Colon (tissue), 2 donors: ENCODE data around the gene RAB31.

Source experiments
- FAIRE-seq: peaks from 2 replicates; lab custom pipeline; 2012; peaks lifted over from hg19 to GRCh38; lab: Jason Lieb, UNC
- donor health status: control.
- donor health status: control.

RAB31 gene

DNA sequence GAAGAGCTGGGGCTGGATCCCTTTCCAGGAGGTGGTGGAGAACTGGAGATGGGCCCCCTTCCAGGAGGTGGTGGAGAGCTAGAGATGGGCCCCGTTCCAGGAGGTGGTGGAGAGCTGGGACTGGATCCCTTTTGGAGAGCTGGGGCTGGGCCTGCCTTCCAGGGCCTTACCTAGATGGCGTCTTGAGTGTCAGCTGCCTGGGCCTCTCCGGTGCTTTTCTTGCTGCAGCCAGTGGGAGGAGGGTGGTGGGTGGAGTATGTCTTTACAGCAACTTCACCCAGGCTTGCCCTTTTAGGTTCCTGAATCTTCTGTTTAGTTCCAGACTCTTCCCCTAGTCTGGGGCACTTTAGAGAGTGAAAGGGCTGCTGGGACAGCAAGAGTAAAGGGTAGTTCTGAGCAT is 158.5 kb downstream of the RAB31 start:
- FAIRE-seq = no peak

- no peak for FAIRE-seq
Observed at GRCh38 chr18:9867071-9867594, 159.0 kb downstream of the RAB31 start.

DNA sequence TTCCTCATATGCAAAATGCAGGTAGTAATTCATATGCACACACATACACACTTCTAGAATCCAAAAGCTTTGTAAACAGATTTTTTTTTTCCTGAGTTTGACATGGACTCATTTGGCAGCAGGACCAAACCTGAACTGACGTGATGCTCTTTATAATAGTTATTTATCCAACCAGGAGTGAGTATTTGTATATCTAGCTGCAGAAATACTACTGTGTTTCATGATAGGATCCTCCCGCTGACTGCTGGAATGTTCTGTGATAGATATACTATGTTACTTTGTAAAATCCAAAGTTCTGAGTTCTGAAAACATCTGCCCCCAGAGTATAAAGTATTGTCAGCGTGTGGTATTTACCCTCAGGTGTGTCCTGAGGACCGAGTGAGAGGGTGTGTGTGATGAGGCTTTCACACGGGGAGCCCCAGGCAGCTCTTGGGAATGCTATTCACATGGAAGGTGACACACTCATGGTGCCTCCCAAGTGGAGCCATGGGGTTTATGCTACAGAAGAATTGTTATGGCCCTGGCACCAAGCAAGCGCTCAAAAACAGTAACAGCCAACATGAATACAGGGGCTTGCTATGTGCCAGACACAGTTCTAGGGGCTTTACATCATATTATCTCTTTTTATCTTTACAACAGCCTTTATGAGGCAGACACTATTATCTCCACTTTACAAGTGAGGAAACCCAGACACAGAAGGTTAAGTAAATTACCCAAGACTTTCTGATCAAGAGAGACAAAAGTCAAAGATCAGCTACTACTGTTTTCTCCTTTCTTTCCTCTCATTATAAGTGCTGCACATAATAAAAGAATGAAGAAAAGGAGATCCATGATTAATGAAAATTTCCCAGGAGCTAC is 161.0 kb downstream of the RAB31 start:
- no peak for FAIRE-seq

GRCh38 chr18:9869715-9870430 is 161.8 kb downstream of the RAB31 start:
- FAIRE-seq = no peak

DNA sequence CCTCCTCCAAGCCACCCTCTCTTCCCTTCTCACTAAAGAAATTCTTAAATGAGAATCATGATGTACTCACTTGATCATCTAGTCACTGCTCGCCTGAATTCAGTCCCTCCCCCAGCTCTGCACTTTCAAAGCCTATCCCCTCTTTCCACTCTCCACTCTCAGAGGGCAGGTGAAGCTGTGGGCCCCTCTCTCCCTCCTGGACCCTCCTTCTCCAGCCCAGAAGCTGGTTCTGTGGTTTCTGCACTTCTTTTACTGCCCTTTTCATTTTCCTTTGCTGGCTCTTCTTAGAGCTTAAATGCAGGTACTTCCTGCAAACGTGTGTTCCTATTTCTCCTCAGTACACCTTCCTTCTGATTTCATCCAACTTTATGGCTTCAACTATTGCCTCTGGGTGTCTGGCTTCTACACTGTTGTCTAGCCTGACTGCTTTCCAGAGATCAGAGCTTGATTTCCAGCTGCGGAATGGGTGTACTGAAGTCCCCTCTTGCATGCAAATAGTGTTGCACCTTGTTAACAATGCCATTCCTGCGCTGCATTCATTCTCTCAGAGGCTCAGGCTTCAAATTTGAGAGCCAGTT is 162.4 kb downstream of the RAB31 start:
- FAIRE-seq = no peak

- no peak for FAIRE-seq
Observed at GRCh38 chr18:9871244-9871746, 163.2 kb downstream of the RAB31 start.

- no peak for FAIRE-seq
Observed at GRCh38 chr18:9872823-9873222, 164.7 kb downstream of the RAB31 start.

DNA sequence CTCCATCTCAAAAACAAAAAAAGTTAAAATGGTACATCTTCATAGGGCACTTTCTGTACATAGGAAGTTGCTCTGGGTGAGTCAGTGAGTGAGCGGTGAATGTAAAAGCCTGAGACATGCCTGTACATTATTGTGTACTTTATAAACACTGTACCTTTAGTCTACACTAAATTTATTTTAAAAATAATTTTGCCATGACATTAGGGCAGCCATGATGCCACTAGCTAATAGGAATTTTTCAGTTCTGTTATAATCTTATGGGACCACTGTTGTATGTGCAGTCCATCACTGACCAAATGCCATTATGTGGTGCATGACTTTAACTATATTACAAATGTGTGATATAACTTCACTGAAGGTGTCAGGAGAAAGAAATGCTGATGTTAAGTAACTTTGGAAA is 166.6 kb downstream of the RAB31 start:
- FAIRE-seq = no peak

DNA sequence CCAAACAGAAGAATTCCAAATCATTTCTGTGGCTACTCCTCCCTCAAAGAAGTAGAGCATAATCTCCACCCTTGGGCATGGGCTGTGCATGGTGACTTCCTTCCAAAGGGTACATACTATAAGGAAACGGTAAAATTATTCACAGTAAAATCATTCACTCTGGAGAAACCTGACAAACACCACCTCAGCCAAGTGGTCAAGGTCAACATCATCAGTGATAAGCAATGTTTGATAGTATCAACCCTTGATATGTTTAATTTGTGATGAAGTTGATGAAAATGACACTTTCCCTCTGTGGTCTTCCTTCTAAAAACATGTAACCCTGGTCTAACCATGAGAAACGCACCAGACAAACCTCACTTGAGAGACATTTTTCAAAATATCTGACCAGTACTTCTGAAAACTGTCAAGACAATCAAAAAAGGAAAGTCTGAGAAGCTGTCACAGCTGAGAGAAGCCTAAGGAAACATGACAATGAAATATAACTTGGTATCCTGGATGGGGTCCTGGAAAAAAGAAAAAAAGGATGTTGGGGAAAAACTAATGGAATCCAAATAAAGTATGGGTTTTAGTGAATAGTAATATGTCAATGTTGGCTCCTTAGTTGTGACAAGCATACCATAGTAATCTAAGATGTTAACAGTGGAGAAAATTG is 168.2 kb downstream of the RAB31 start:
- FAIRE-seq = no peak

GRCh38 chr18:9876867-9877654 is 169.0 kb downstream of the RAB31 start:
- no peak for FAIRE-seq

- FAIRE-seq = no peak
Observed at GRCh38 chr18:9877655-9878014, 169.5 kb downstream of the RAB31 start.

DNA sequence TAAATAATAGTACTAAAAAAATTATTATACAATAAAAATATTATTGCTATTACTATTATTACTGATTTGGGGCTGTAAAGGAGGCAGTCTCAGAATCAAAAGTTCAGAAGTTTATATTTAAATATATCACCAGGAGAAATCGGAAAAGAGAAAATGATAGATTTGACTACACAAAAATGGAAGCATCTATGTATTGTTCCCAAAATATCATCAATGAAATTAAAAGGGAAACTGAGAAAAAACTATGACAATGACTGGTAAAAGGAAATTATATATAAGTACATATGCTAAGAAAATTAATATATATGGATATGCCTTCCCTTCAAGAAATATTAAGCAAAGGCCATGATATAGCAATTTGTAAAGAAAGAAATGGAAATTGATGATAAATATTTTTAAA is 170.0 kb downstream of the RAB31 start:
- no peak for FAIRE-seq

DNA sequence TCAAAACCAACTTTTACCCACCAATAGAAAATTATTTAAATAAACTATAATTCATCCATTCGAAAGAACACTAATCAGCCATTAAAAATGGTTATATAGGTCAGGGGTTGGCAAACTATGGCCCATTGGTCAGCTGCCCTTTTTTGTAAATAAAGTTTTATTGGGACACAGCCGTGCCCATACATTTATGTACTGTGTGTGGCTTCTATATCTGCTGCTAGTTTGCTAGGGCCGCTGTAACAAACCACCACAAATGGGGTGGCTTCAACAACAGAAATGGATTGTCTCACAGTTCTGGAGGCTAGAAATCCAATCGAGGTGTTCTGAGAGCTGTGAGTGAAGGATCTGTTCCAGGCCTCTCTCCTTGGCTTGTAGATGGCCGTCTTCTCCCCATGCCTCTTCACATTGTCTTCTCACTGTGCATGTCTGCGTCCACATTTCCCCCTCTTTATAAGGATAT is 170.7 kb downstream of the RAB31 start:
- no peak for FAIRE-seq

- no peak for FAIRE-seq
Observed at GRCh38 chr18:9884090-9884489, 176.0 kb downstream of the RAB31 start.

DNA sequence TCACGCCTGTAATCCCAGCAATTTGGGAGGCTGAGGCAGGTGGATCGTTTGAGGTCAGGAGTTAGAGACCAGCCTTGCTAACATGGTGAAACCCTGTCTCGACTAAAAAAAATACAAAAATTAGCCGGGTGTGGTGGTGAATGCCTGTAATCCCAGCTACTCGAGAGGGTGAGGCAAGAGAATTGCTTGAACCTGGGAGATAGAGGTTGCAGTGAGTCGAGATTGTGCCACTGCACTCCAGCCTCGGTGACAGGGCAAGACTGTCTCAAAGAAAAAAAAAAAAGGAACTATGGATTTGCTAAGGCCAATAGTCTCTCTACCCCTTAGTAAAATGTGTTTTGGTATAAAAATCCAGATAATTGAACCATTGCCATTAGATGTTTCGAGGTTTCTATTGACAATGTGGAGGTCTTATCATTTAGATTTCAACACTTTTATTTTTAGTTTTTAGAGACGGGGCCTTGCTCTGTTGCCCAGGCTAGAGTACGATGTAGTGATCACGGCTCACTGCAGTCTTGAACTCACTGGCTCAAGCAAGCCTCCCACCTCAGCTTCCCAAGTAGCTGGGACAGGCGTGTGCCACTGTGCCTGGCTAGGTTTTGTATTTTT is 176.5 kb downstream of the RAB31 start:
- no peak for FAIRE-seq

DNA sequence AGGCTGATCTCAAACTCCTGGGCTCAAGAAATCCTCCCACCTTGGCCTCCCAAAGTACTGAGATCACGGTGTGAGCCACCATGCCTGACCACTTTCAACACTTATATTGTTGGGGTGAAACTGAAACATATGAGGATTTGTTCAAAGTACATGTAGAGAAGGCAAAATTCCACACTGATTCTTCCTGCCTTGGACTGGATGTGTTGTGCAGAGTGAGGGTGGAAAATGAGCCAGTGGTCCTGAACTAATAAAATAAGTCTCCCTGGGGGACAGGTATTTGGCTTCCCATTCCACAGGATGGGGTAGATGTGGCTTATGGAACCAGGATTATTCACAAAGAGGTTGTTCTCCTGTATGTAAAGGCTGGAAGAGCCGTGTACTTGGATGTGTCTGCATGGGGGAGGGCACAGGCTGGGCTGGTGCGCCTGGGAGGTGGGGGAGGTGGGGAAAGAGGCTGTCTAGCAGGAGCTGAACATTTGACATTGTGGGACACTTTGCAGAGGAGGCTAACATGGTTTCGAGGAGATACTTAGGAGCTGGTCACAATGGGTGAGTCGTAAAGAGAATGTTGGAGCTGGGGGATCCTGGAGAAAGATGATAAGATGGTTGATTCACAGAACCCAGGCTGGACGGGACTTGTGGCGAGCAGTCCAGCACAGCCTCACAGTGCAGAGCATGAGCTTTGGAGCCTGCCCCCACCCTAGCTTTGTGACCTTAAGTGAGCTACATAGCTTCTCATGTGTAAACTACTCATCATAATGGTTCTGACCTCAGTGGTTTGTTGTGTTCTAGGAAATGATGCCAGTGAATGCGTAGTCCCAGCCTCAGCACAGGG is 177.3 kb downstream of the RAB31 start, which contains the start of gene TXNDC2:
Gene TXNDC2, plus strand, starts transcription at position 804 of the 835 bp plus-strand sequence. CDS start 708 bp downstream, outside the sequence.
- no peak for FAIRE-seq

GRCh38 chr18:9886005-9886348 is 177.9 kb downstream of the RAB31 start:
- FAIRE-seq = no peak

- no peak for FAIRE-seq
Observed at GRCh38 chr18:9887992-9888391, 179.9 kb downstream of the RAB31 start.

GRCh38 chr18:9890196-9890595 is 182.1 kb downstream of the RAB31 start:
- no peak for FAIRE-seq

DNA sequence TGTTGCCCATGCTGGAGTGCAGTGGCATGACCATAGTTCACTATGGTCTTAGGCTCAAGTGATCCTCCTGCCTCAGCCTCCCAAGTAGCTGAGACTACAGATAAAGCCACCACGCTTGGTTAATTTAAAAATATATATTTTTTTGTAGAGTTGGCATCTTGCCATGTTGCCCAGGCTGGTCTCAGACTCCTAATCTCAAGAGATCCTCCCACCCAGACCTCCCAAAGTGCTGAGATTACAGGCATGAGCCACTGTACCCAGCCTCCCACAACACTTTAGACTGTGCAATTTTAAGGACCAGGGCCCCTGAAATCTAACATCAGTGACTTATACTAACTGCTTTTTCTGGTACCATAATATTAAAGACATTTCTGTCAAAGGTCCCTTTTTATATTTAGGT is 182.9 kb downstream of the RAB31 start:
- FAIRE-seq = no peak
